K562 (cell line): ENCODE data around the gene C19orf44. TPM values are rescaled to one million over a fixed set of nuclear protein-coding genes. Genes with fewer than 3 reads are reported as not detected.

Experiments used
- AFF1 ChIP-seq, 2 experiments: fragments of 450-650 bp; IDR thresholded peaks; 2 replicates each; pipeline ENCODE4 v1.6.1; 2018; ENCODE audit warnings: mild to moderate bottlenecking in 2 of 2, low read depth in 1 of 2; ENCODE audit not compliant: partially characterized antibody in 2 of 2
- CHD2 ChIP-seq: IDR thresholded peaks from 2 replicates; pipeline ENCODE4 v1.6.1; 2011; ENCODE audit warnings: low read depth, low read length
- CREB5 ChIP-seq: fragments of 250-450 bp; sonication (Bioruptor Pico); IDR thresholded peaks from 2 replicates; pipeline ENCODE4 v1.5.0; 2020; ENCODE audit warnings: mild to moderate bottlenecking
- CREM ChIP-seq: IDR thresholded peaks from 2 replicates; pipeline ENCODE4 v1.6.1; 2014; ENCODE audit warnings: antibody characterized with exemption, low read depth
- ELF2 ChIP-seq: fragments of 250-450 bp; sonication (Bioruptor Pico); IDR thresholded peaks from 2 replicates; pipeline ENCODE4 v1.5.0; 2021; ENCODE audit warnings: mild to moderate bottlenecking
- GABPB1 ChIP-seq: sonication (generic); formaldehyde crosslinking; IDR thresholded peaks from 2 replicates; pipeline ENCODE4 v1.8.0; 2022; ENCODE audit warnings: mild to moderate bottlenecking, missing genetic modification reagents
- HMGN3 ChIP-seq: IDR thresholded peaks from 2 replicates; pipeline ENCODE4 v1.6.1; 2011; ENCODE audit warnings: borderline replicate concordance, low read depth, mild to moderate bottlenecking, mixed read lengths, low read length; ENCODE audit not compliant: insufficient read length; ENCODE audit errors: extremely low read depth
- NCOA1 ChIP-seq: fragments of 450-650 bp; IDR thresholded peaks from 2 replicates; pipeline ENCODE4 v1.6.1; 2016; ENCODE audit warnings: low read depth
- NELFE ChIP-seq: IDR thresholded peaks from 2 replicates; pipeline ENCODE4 v1.6.1; 2011; ENCODE audit warnings: mild to moderate bottlenecking; ENCODE audit not compliant: insufficient read depth, insufficient read length
- POLR2AphosphoS2 ChIP-seq: IDR thresholded peaks from 2 replicates; pipeline ENCODE4 v1.6.1; 2012; ENCODE audit warnings: low read length, improper control_type of control experiment
- PTRF ChIP-seq: fragments of 450-650 bp; IDR thresholded peaks from 2 replicates; pipeline ENCODE4 v1.6.1; 2016; ENCODE audit warnings: mild to moderate bottlenecking, missing genetic modification characterization, missing compliant biosample characterization
- RHOXF2B ChIP-seq: fragments of 250-450 bp; sonication (Bioruptor Pico); conservative IDR thresholded peaks from 2 replicates; pipeline ENCODE4 v1.5.1; 2021
- RUNX1 ChIP-seq: sonication (generic); IDR thresholded peaks from 2 replicates; pipeline ENCODE4 v1.6.1; 2016; ENCODE audit warnings: antibody characterized with exemption, low read depth
- TSHZ1 ChIP-seq: fragments of 250-450 bp; sonication (Bioruptor Pico); IDR thresholded peaks from 2 replicates; pipeline ENCODE4 v1.4.0; 2020; ENCODE audit warnings: mild to moderate bottlenecking, moderate library complexity
- ZNF277 ChIP-seq: fragments of 250-450 bp; sonication (Bioruptor Pico); IDR thresholded peaks from 2 replicates; pipeline ENCODE4 v1.8.0; 2022; ENCODE audit warnings: inconsistent platforms, mild to moderate bottlenecking, moderate library complexity, borderline replicate concordance
- polyA plus RNA-seq, 8 experiments: library from polyadenylated mRNA; depleted of rRNA in 4 of 8; stranded (reverse) in 5 of 8; unstranded in 3 of 8; fragments of >200 nt; fragmentation: Nextera tagmentation in 2 of 8; fragmentation: Illumina TruSeq in 1 of 8; extraction: Ambion mirVana in 2 of 8; extraction: Trizol in 1 of 8; gene quantifications; 2 replicates each; pipeline versions ENCODE4 v1.2.1 to v1.2.3, GENCODE V29; 2011 to 2014; ENCODE audit warnings: inconsistent platforms in 1 of 8, missing spikeins in 1 of 8
- total RNA-seq, 7 experiments: library from RNA; depleted of rRNA in 6 of 7; stranded (reverse); fragments of >200 nt in 6 of 7; fragmentation: Illumina TruSeq in 2 of 7; extraction: Trizol in 2 of 7; gene quantifications; 2 replicates each; pipeline versions ENCODE4 v1.2.1 to v1.2.3, GENCODE V29; 2011 to 2021; ENCODE audit warnings: low replicate concordance in 1 of 7

Gene C19orf44
- total and polyA plus RNA-seq, 9 of the 15 experiments (the other 6 are each of a cell fraction or from before 2014, with no cell fraction given) = 0.41 to 7.7 (median 3.5) TPM

GRCh38 chr19:16470911-16471811 is 25.0 kb upstream of the C19orf44 start (continued):
- TF ChIP-seq TSHZ1 (CRISPR knock-in tag) = no peak
- TF ChIP-seq RHOXF2B (CRISPR knock-in tag) = no peak
- TF ChIP-seq PTRF (tag) = no peak
- no peak for TF ChIP-seq ELF2 (CRISPR knock-in tag)
- no peak for TF ChIP-seq NELFE
- no peak for TF ChIP-seq NCOA1
- no peak for TF ChIP-seq CHD2
- no peak for TF ChIP-seq POLR2AphosphoS2
- no peak for TF ChIP-seq AFF1 (IDR thresholded peaks at IDR 0.05; ENCODE audit: low read depth in 1 of 2, partially characterized antibody in 2 of 2)
- TF ChIP-seq HMGN3 = peak; percentile 34
- no peak for TF ChIP-seq ZNF277 (CRISPR knock-in tag)
- no peak for TF ChIP-seq CREB5
- 0 out of 2 replicates have a peak, but pooled peaks have one; percentile 10 for TF ChIP-seq GABPB1 (CRISPR knock-in tag)
- TF ChIP-seq RUNX1 = no peak
- TF ChIP-seq CREM = peak; percentile 55; the same call in 1 of the 2 replicates
